CD4-positive, alpha-beta T cell treated with Interleukin-17A for 1 hour (primary cell): ENCODE results near the gene ALDH5A1.
"Not testable (repeated sequence)": the region's sequence is repeated elsewhere in the genome, so short reads cannot be mapped to it uniquely, and the experiment has no call there.

Source experiments
- DNase-seq: peaks from one replicate; pipeline ENCODE4 v3.0.0-alpha.2; 2020

ALDH5A1 gene

GRCh38 chr6:24489470-24489869 is 5.3 kb upstream of the ALDH5A1 start, which contains the start of gene GPLD1:
Gene GPLD1 (minus strand): TSS chr6:24489578. CDS start chr6:24489511, 67 bp downstream.
- no peak for DNase-seq

GRCh38 chr6:24489881-24490280 is 4.9 kb upstream of the ALDH5A1 start:
- DNase-seq, result no peak

- no peak for DNase-seq
Measured at GRCh38 chr6:24490948-24491347, 3.8 kb upstream of the ALDH5A1 start.

- no peak for DNase-seq
Measured at GRCh38 chr6:24492475-24492874, 2.3 kb upstream of the ALDH5A1 start.

GRCh38 chr6:24493945-24494820 is 586 bp upstream of the ALDH5A1 start:
- peak; percentile 5 for DNase-seq

GRCh38 chr6:24497254-24497970 is 2.6 kb downstream of the ALDH5A1 start:
- DNase-seq, result peak; percentile 7

GRCh38 chr6:24500683-24501082 is 5.9 kb downstream of the ALDH5A1 start:
- DNase-seq, result no peak

GRCh38 chr6:24501374-24501773 is 6.6 kb downstream of the ALDH5A1 start:
- no peak for DNase-seq

GRCh38 chr6:24501914-24502313 is 7.1 kb downstream of the ALDH5A1 start:
- DNase-seq, result no peak

- DNase-seq, result no peak
Measured at GRCh38 chr6:24504287-24504648, 9.5 kb downstream of the ALDH5A1 start.

- no peak for DNase-seq
Measured at GRCh38 chr6:24504649-24505586, 10.1 kb downstream of the ALDH5A1 start.

- DNase-seq, result no peak
Measured at GRCh38 chr6:24506814-24507520, 12.2 kb downstream of the ALDH5A1 start.

- DNase-seq, result not testable (repeated sequence)
Measured at GRCh38 chr6:24511976-24512375, 17.2 kb downstream of the ALDH5A1 start.

GRCh38 chr6:24513602-24514001 is 18.8 kb downstream of the ALDH5A1 start:
- no peak for DNase-seq

- DNase-seq, result no peak
Measured at GRCh38 chr6:24517659-24518543, 23.1 kb downstream of the ALDH5A1 start.

GRCh38 chr6:24520929-24521546 is 26.3 kb downstream of the ALDH5A1 start:
- DNase-seq, result peak; percentile 22

- DNase-seq, result no peak
Measured at GRCh38 chr6:24522228-24523176, 27.7 kb downstream of the ALDH5A1 start.

GRCh38 chr6:24524329-24524728 is 29.6 kb downstream of the ALDH5A1 start:
- DNase-seq, result no peak

- DNase-seq, result peak; percentile 17
Measured at GRCh38 chr6:24524805-24525204, 30.0 kb downstream of the ALDH5A1 start.

GRCh38 chr6:24529985-24530384 is 35.2 kb downstream of the ALDH5A1 start:
- no peak for DNase-seq
